ENCODE results near the gene UBLCP1.

DNA sequence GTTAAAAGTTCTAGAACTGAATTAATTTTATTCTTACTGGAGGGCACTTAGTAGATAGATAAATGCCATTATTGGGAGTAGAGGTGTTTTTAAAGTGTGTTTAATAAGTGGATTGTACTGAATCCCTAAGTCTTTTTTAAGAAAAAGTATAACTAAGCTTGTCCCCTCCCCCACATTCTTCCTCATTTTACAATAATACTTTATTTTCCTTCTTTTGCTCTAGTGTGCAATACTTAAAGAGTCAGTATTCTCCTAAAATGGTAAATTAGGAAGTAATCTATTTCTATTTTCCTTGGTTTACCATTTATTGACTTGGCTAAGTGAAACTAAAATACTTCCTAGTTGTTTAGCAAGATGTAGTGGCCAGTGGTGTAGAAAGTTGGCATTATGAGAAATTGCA, 11.6 kb downstream of the UBLCP1 start:
- TF ChIP-seq GTF2F1 (IDR thresholded peaks at IDR 0.05; ENCODE audit: borderline replicate concordance, low read depth, low read length) (no peak), TBP (IDR thresholded peaks at IDR 0.05; ENCODE audit: low read depth, low read length) (no peak)

Data from H1 (cell line).